NCI-H2029 treated with DMSO at 0.1 percent for 48 hours (cell line): ENCODE measurements around the gene ST7.

ENCODE experiments used
- DNase-seq: peaks from one replicate; lab custom pipeline; 2025; lab: John Stamatoyannopoulos, UW

Gene ST7

GRCh38 chr7:117192108-117192507 lies 238.8 kb downstream of the ST7 start:
- no peak for DNase-seq

DNA sequence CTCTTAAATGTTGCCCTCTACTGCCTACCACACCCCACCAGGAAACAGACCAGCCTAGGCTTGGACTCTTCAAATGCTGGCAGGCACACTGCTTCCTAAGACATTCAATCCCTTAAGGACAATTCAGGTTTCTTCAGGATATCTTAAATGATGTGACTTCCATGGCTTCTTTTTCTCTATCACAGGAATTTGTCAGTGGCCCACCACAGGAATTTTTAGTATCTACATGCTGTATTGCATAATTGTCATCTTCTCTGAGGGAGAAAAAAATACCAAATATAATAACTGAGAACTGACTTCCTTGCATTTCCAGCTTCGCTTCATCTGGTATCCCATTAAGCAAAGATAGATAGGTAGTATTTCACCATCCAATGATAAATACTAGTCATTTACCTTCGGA lies 240.3 kb downstream of the ST7 start:
- DNase-seq: no peak

DNA sequence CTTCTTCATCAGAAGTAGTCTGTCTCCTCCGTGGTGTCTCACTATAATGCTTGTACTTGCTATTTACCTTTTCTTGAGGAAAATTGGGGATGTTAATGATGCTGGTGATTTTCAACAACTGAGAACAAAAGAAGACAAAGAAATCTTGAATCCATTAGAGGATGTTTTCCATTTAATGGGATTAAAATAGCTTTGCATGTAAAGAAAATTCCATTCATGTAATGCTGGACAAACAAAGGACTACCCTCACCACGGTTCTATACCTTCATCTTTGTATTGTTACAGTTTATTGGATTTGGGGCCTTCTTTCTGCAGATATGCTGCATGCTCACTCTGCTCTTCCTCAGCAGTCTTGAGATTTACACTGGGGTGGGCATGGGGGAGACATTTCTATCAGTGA lies 241.1 kb downstream of the ST7 start:
- DNase-seq: no peak

DNA sequence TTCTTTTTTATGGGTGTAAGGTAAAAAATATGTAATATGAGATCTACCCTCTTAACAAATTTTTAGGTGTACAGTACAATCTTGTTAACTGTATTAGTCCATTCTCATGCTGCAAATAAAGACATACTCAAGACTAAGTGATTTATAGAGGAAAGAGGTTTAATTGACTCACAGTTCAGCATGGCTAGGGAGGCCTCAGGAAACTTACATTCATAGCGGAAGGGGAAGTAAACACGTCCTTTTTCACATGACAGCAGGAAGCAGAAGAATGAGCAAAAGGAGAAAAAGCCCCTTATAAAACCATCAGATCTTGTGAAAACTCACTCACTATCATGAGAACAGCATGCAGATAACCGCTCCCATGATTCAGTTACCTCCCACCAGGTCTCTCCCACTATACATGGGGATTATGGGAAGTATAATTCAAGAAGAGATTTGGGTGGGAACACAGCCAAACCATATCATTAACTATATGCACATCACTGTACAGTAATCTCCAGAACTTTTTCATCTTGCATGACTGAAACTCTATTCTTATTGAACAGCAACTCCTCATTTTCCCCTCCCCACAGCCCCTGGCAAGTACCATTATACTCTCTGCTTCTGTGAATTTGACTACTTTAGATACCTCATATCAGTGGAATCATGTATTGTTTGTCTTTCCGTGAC lies 242.2 kb downstream of the ST7 start:
- no peak for DNase-seq

DNA sequence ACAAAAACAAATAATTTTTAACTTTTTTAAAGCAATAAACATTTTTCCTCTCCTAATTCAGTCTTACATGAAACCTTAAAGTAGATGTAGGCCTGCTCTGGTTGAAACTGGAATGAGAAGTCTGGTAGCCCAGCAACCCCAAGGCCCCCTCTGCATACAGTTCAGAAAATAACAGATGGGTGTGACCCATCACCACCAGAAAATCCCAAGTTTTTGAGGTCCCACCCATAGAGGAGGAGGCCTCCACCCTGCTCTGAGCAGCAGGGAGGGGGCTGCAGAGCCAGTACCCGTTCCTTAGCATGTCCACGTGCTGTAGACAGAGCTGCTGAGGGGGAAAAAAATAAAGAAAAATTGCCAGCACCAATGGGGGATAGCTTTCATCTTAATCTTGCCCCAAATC lies 246.8 kb downstream of the ST7 start:
- DNase-seq: no peak

- no peak for DNase-seq
Observed at GRCh38 chr7:117200786-117201458, 247.6 kb downstream of the ST7 start.

DNA sequence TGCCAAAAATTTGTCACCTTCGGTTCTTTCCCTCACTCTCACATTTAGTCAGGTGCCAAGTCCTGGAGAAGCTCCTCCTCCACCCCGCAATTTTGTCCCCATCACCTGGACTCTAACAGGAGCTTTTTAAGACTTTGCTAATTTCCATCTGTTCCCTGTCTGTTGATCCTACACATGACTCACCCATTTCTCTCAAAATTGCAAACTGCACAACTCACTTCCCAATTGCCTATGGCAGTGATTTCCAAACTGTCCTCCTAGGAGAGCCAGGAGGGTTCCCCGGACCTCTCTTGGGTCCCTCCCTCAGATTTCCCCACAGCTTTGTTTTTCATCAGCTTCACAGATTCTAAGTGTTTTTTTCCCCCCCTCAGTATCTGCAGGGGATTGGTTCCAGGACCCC lies 249.2 kb downstream of the ST7 start:
- DNase-seq: no peak

DNA sequence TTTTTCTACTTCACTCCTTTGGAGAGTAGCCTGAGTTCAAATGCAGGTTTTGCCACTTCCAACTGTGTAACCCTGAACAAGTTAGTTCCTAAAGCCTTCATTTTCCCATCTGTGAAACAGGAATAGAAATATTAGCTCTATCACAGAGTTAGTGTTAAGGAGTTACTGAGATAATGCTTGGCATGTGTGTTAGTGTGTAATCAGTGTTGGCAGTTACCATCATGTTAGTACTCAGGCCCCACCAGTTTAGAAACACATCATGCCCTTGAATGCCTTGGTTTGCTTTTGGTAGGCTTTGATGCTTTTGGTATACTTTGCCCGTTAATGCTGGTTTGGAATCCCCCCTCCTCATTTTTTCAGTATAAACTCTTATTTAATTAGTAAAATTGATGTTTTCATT lies 249.9 kb downstream of the ST7 start:
- DNase-seq: no peak

- DNase-seq: no peak
Observed at GRCh38 chr7:117205873-117206272, 252.6 kb downstream of the ST7 start.

DNA sequence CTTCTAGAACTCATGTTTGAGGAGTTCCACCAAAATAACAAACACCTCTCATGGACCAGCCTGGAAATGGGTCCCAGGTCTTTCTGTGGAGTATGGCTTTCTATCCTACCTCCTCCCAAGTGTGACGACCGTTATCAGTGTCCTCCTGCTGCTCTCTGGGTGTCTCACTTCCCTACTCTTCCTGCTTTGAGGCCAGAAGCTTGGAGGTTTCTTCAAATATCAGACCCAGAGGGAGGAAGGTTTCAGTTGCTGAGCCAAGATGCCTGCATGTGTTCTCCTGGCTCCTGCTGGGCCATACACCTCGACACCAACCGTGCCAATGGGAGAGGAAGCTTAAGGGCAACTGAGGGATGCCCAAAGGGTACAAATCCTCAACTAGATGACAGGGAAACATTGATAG lies 255.0 kb downstream of the ST7 start:
- DNase-seq: no peak

GRCh38 chr7:117210397-117210796 lies 257.1 kb downstream of the ST7 start:
- no peak for DNase-seq

- no peak for DNase-seq
Observed at GRCh38 chr7:117210908-117211307, 257.6 kb downstream of the ST7 start.

GRCh38 chr7:117211614-117212013 lies 258.3 kb downstream of the ST7 start:
- DNase-seq: no peak

GRCh38 chr7:117212969-117213877 lies 259.9 kb downstream of the ST7 start:
- peak; percentile 45 for DNase-seq

- no peak for DNase-seq
Observed at GRCh38 chr7:117216010-117216409, 262.7 kb downstream of the ST7 start.

DNA sequence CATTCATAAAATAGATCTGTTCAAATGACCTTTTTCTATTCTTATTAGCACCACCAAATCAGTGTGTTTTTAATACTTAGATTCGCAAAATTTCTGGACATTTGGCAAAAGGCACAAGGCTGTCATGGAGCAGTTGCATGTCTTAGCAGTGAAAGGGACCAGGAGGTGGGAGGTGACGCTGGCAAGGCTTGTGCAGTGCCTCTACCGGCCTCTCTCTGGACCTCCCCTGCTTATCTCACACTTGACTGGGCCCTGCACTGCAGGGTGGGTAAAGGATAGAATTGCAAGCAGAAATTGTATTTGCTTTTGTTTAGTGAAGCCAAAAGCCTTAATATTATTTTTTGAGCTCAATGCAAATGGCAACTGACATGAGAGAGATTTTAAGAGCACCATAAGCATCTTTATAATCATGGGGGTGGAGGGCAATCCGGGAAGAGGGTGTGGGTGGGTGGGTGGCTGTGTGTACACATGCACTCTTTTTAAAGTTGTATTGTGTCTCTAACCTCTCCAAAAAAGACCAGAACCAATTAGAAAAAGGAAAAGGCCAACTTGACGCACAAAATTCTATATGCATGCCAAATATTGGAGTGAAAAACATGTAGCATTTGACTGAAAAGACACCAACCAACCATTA lies 263.3 kb downstream of the ST7 start:
- DNase-seq: no peak

DNA sequence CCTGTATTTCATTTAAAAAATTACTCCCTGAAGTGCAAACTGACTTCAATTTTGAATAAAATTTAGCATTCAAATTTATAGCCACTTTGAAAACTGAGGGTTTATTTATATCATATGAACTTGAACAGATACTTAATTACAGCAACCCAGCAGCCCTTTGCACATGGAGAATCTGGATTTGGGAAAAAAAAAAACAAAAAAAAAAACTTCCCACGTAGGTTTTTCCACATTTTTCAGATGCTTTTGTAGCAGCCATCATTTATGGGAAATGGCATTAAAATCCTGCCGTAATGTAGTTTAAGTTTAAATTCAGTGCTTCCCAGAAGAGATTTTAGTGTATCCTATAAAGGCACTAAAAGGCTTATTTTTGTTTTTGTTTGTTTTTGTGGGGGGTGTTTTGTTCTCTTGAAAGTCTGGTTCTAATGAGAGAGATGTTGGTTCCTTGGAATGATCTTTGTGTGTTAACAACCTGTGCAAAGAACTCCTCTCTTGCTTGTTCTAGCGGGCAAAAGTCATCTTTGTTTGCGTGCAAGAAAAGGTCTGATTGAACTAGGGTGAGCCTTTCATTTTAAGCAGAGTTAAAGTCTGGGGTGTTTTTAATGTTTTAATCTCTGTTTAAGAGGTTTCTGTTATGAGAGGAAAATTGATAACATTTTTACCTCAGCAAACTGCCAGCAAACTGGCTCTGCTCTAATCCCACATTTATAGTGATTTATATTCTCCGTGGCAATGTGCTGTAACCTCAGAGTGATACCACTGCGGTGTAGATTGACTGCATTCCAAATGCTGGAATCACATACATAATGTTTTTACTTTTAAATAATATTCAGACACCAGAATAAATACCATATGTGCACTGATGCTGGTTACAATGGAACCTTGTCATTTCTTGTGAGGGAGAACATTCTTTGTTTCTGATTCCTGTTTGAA lies 264.1 kb downstream of the ST7 start:
- no peak for DNase-seq

DNA sequence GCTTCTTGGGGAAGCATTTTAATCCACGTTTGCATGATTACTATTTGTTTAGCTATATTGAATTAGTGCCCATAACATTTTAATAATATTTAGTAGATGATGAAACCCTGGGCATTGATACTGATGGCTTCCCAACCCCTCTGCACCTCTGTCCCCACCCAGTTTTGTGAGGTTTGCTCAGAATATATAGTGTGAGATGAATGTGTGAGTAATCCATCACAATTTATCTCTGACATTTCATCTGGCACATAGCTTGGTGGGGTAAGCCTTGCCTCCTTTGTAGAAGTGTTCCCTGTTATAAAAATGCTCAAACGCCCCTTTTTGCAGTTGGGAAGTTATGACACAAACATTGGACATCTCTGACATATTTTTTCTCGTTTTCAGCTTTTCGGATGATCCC lies 265.4 kb downstream of the ST7 start:
- no peak for DNase-seq

DNA sequence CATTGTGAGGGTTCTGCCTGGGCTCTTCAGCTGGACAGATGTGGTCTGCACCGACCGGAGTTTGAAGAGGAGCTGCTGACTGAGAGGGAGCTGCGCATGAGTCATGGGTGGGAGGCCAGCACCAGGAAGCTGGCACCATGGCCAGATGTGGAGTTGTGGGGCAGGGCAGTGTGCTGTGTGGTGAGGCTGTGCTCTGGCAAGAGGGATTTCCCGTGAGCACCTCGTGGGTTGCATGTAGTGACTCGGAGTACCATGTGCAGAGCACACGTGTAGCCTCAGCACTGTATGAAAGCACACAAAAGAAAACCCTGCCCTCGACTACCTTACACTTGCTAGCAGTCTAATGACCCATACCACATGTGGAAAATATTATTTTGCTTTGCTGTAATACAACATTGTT lies 266.2 kb downstream of the ST7 start:
- DNase-seq: no peak

- no peak for DNase-seq
Observed at GRCh38 chr7:117220836-117221235, 267.5 kb downstream of the ST7 start.

DNA sequence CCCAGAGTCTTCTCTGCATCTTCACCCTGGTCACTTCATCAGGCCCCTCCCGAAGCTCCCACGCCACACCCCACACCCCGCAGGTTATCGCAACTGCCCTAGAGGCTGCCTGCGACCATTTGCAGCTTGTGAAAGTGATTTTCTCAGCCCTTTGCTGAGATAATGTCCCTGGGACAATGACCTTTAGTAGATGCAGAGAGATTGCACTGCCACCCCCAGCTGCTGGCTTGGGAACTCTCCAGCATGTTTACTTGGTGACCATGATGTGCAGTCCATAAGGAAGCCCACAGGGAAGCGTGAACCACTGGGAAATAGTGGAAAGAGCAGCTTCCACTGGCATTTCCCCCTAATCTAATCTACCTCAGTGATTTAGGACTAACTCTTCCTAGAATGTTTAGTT lies 272.2 kb downstream of the ST7 start:
- no peak for DNase-seq
